ENCODE data around the gene MATCAP1. TPM values are rescaled to one million over a fixed set of nuclear protein-coding genes. Genes with fewer than 3 reads are reported as not detected.

Gene MATCAP1
- total RNA-seq, 4 donors from 2014 or later = 20.8 to 57.8 (median 42.3) TPM

GRCh38 chr16:67147437-67148140 is 36.2 kb downstream of the MATCAP1 start:
- DNase-seq = no peak
- TF ChIP-seq CTCF (IDR thresholded peaks at IDR 0.05) = no peak
- TF ChIP-seq POLR2A (IDR thresholded peaks at IDR 0.05) = no peak
- Histone ChIP-seq H3K4me1 (peaks cover 0 to 19% (median 3%) of the 10 kb centered on the region in 4 donors), H3K4me3 (no peak overlapping the region), H3K36me3 (peaks cover 0 to 52% (median 4%) of the 10 kb centered on the region in 3 donors), H3K27ac (no peak overlapping the region), H3K9me3 (no peaks in the 10 kb centered on the region), H3K27me3 (no peaks in the 10 kb centered on the region)

- no peak overlapping the region for H3K4me3 ChIP-seq
- no peaks in the 10 kb centered on the region for H3K27me3 ChIP-seq
- TF ChIP-seq CTCF (IDR thresholded peaks at IDR 0.05) = no peak
- no peak for TF ChIP-seq POLR2A (IDR thresholded peaks at IDR 0.05)
- H3K4me1 ChIP-seq = peaks cover 0 to 19% (median 3%) of the 10 kb centered on the region in 4 donors
- no peak for DNase-seq
- H3K9me3 ChIP-seq = no peaks in the 10 kb centered on the region
- H3K36me3 ChIP-seq = peaks cover 0 to 61% (median 4%) of the 10 kb centered on the region in 3 donors
- no peak overlapping the region for H3K27ac ChIP-seq
Observed at GRCh38 chr16:67146523-67147357, 37.0 kb downstream of the MATCAP1 start.

DNA sequence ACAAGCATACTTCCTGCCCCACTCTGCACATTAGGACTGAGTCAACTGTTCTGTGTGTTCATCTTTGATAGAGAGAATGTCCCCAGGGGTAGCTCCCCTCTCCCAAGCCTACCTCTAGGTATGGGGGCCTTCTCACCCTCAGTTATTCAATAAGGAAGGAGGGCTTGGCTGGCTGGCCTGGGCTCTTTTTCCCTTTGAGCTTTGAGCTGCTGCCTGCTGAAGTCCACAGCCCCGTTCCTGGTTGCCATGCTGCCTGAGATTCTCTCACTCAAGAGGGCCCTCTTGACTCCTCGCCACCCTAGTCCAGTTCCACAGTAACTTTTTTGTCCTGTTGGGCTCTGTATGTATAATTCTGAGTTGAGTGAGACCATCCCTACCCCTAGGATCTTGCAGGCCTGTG is 38.0 kb downstream of the MATCAP1 start:
- H3K27me3 ChIP-seq = no peaks in the 10 kb centered on the region
- H3K4me1 ChIP-seq = peaks cover 0 to 10% (median 1%) of the 10 kb centered on the region in 4 donors
- no peak for DNase-seq
- H3K36me3 ChIP-seq = peaks cover 0 to 71% (median 4%) of the 10 kb centered on the region in 3 donors
- no peak overlapping the region for H3K4me3 ChIP-seq
- no peaks in the 10 kb centered on the region for H3K9me3 ChIP-seq
- H3K27ac ChIP-seq = no peak overlapping the region
- TF ChIP-seq CTCF (IDR thresholded peaks at IDR 0.05) (no peak), POLR2A (IDR thresholded peaks at IDR 0.05) (no peak)

- Histone ChIP-seq H3K4me3 (no peak overlapping the region), H3K27me3 (no peaks in the 10 kb centered on the region), H3K9me3 (no peaks in the 10 kb centered on the region), H3K27ac (no peak overlapping the region), H3K36me3 (peaks cover 0 to 79% (median 4%) of the 10 kb centered on the region in 3 donors), H3K4me1 (peaks cover 0 to 2% (median 0%) of the 10 kb centered on the region in 4 donors)
- TF ChIP-seq CTCF (IDR thresholded peaks at IDR 0.05) (no peak), POLR2A (IDR thresholded peaks at IDR 0.05) (no peak)
- no peak for DNase-seq
Observed at GRCh38 chr16:67144943-67145342, 38.8 kb downstream of the MATCAP1 start.

DNA sequence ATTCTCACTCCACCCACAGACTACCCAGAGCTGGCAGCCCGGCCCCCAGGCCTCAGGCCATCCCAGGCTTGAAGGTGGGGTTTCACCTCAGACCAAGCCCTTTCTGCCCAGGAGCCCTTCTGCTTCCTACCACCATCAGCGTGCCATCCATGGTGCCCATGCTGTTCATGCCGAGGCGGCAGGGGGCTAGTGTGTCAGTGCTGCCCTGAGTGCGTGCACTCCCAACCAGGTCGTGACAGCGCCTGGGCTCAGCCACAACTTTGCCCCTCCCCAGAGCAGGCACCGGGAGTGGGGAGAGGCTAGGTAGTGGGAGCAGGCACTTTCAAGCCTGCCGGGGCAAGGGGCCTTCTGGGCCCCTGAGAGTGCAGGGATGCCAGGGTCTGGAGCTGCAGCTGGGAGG is 41.4 kb downstream of the MATCAP1 start:
- H3K36me3 ChIP-seq = peaks cover 0 to 97% (median 4%) of the 10 kb centered on the region in 3 donors
- H3K4me1 ChIP-seq = no peaks in the 10 kb centered on the region
- no peaks in the 10 kb centered on the region for H3K9me3 ChIP-seq
- no peaks in the 10 kb centered on the region for H3K27me3 ChIP-seq
- TF ChIP-seq POLR2A (IDR thresholded peaks at IDR 0.05) = no peak
- no peak for TF ChIP-seq CTCF (IDR thresholded peaks at IDR 0.05)
- DNase-seq = no peak
- H3K27ac ChIP-seq = no peak overlapping the region
- H3K4me3 ChIP-seq = no peak overlapping the region

Measured in Peyer's patch (tissue), 4 donors.